HepG2 (cell line): Measurements from ENCODE around the gene VPS13D. TPM values are rescaled to one million over a fixed set of nuclear protein-coding genes. Genes with fewer than 3 reads are reported as not detected.

Source experiments
- ATAC-seq: fragments of 200-7000 bp; cut with Tn5 transposase; 3 replicates; pipeline ENCODE4 v1.9.1; 2020; ENCODE audit warnings: mild to moderate bottlenecking, moderate library complexity
- BruUV-seq: library from RNA; stranded (reverse); fragments of 400-500 nt; replicated peaks from 2 replicates; lab custom pipeline; 2021; lab: Mats Ljungman, UMichigan
- CTCF ChIA-PET: fragments of 300-600 bp; formaldehyde crosslinking; extraction: SDS; loops from one replicate; lab custom pipeline; 2021; ENCODE audit warnings: low total read pairs, inconsistent platforms, low intra/inter-chr PET ratio; lab: Yijun Ruan, JAX
- POLR2A ChIA-PET: fragments of 350-600 bp; sonication (Branson Sonifier 250); formaldehyde crosslinking; loops from one replicate; lab custom pipeline; 2020; ENCODE audit warnings: antibody characterized with exemption, inconsistent platforms; lab: Yijun Ruan, JAX
- DNase-seq: peaks from one replicate; pipeline ENCODE4 v3.0.0-alpha.2; 2015; ENCODE audit warnings: low spot score
- FAIRE-seq: peaks from 3 replicates; lab custom pipeline; 2011; peaks lifted over from hg19 to GRCh38; lab: Jason Lieb, UNC
- H2AFZ ChIP-seq: one replicate; pipeline ENCODE4 v1.6.1; 2011; ENCODE audit warnings: low read length, inconsistent platforms
- H3K27ac ChIP-seq: fragments of 300-600 bp; 3 replicates; pipeline ENCODE4 v1.8.0; 2011; ENCODE audit warnings: mixed run types, mild to moderate bottlenecking, mixed read lengths, low read length, inconsistent platforms; ENCODE audit not compliant: insufficient read depth; ENCODE audit errors: extremely low read length
- H3K27me3 ChIP-seq, 2 experiments: fragments of 200-600 bp in 1 of 2; 2 replicates in 1 of 2; 3 replicates in 1 of 2; pipeline versions ENCODE4 v1.6.0 to v1.8.0; 2011; ENCODE audit warnings: low read length in 2 of 2, mild to moderate bottlenecking in 2 of 2, moderate library complexity in 2 of 2, inconsistent platforms in 1 of 2; ENCODE audit not compliant: insufficient read depth in 2 of 2, control insufficient read depth in 1 of 2
- H3K36me3 ChIP-seq, 2 experiments: fragments of 200-600 bp in 1 of 2; replicated peaks in 1 of 2; 2 replicates in 1 of 2; 3 replicates in 1 of 2; pipeline versions ENCODE4 v1.5.1 to v1.8.0; 2011; ENCODE audit warnings: low read length in 2 of 2, inconsistent platforms in 1 of 2; ENCODE audit not compliant: insufficient read depth in 2 of 2, control insufficient read depth in 1 of 2
- H3K4me1 ChIP-seq: 2 replicates; pipeline ENCODE4 v1.5.1; 2012; ENCODE audit warnings: low read length, inconsistent platforms; ENCODE audit not compliant: insufficient read depth
- H3K4me2 ChIP-seq: 2 replicates; pipeline ENCODE4 v1.6.0; 2011; ENCODE audit warnings: low read depth, low read length, inconsistent platforms
- H3K4me3 ChIP-seq, 3 experiments: fragments of 200-600 bp in 1 of 3; sonication (generic), shearing (Covaris generic) in 1 of 3; replicated peaks in 1 of 3; 2 replicates each; pipeline ENCODE4 v1.5.1; 2011 to 2016; ENCODE audit warnings: low read length in 3 of 3, inconsistent platforms in 2 of 3, low read depth in 2 of 3, mild to moderate bottlenecking in 2 of 3, control low read depth in 1 of 3, mixed read lengths in 1 of 3; ENCODE audit not compliant: insufficient read depth in 1 of 3
- H3K79me2 ChIP-seq: one replicate; pipeline ENCODE4 v1.6.1; 2011; ENCODE audit warnings: low read length, inconsistent platforms; ENCODE audit not compliant: insufficient read depth
- H3K9ac ChIP-seq: 2 replicates; pipeline ENCODE4 v1.6.0; 2011; ENCODE audit warnings: mild to moderate bottlenecking, low read depth, low read length, inconsistent platforms; ENCODE audit not compliant: insufficient read depth
- H3K9me3 ChIP-seq: 2 replicates; pipeline ENCODE4 v1.5.1; 2012; ENCODE audit warnings: mild to moderate bottlenecking, low read length
- H4K20me1 ChIP-seq: 2 replicates; pipeline ENCODE4 v1.6.0; 2011; ENCODE audit warnings: inconsistent platforms, mild to moderate bottlenecking, low read length, moderate library complexity; ENCODE audit not compliant: insufficient read depth
- JUNB ChIP-seq: sonication (generic); formaldehyde crosslinking; IDR thresholded peaks from 2 replicates; pipeline ENCODE4 v1.8.0; 2022; ENCODE audit warnings: missing genetic modification reagents, mild to moderate bottlenecking, borderline replicate concordance
- POLR2A ChIP-seq, 2 experiments: IDR thresholded peaks; 2 replicates each; pipeline ENCODE4 v1.6.1; 2011; ENCODE audit warnings: low read depth in 2 of 2, low read length in 2 of 2, mild to moderate bottlenecking in 1 of 2, moderate library complexity in 1 of 2; ENCODE audit not compliant: insufficient read depth in 1 of 2
- PRDM10 ChIP-seq: sonication (generic); formaldehyde crosslinking; IDR thresholded peaks from 2 replicates; pipeline ENCODE4 v1.4.0; 2020; ENCODE audit warnings: low read depth, missing genetic modification reagents
- U2AF2 ChIP-seq: fragments of 200-400 bp; formaldehyde crosslinking; IDR thresholded peaks from 2 replicates; pipeline ENCODE4 v1.6.1; 2017; ENCODE audit warnings: low read depth, mild to moderate bottlenecking, low read length
- ZHX2 ChIP-seq, 2 experiments: sonication (generic) in 1 of 2; formaldehyde crosslinking in 1 of 2; IDR thresholded peaks; 2 replicates each; pipeline versions ENCODE4 v1.6.1 to v1.9.0; 2014 to 2022; ENCODE audit warnings: antibody characterized with exemption in 1 of 2, borderline replicate concordance in 1 of 2, inconsistent platforms in 1 of 2, low read depth in 1 of 2, missing genetic modification reagents in 1 of 2
- ZNF484 ChIP-seq: sonication (generic); formaldehyde crosslinking; IDR thresholded peaks from 2 replicates; pipeline ENCODE4 v1.5.1; 2020; ENCODE audit warnings: mild to moderate bottlenecking, low read depth, missing genetic modification reagents, borderline replicate concordance
- ZNF570 ChIP-seq: sonication (generic); formaldehyde crosslinking; IDR thresholded peaks from 2 replicates; pipeline ENCODE4 v1.4.0; 2020; ENCODE audit warnings: mild to moderate bottlenecking, missing genetic modification reagents, borderline replicate concordance
- ZNF580 ChIP-seq: IDR thresholded peaks from 2 replicates; pipeline ENCODE4 v1.6.1; 2016; ENCODE audit warnings: low read depth, borderline replicate concordance
- whole genome bisulfite sequencing: methylation state at CpG from one replicate; pipeline ENCODE4 v1.1.6; 2017; ENCODE audit warnings: low lambda C conversion rate; 5-methylcytosine and 5-hydroxymethylcytosine counted together
- in situ Hi-C: cut with HindIII; loops from 2 replicates; pipeline ENCODE4 v1.10.0; 2017; ENCODE audit warnings: low pct_unique_long_range_greater_than_20kb; ENCODE audit not compliant: extremely low pct_ligation_motif_present
- intact Hi-C: fragments of 100-400 bp; cut with micrococcal nuclease; formaldehyde crosslinking; loops from one replicate; pipeline ENCODE4 v1.10.0; 2022; ENCODE audit not compliant: unreplicated experiment
- polyA plus RNA-seq, 8 experiments: library from polyadenylated mRNA; depleted of rRNA in 3 of 8; stranded (reverse) in 7 of 8; unstranded in 1 of 8; fragments of >200 nt; fragmentation: Illumina TruSeq in 4 of 8; extraction: Trizol in 4 of 8; gene quantifications; 2 replicates each; pipeline versions ENCODE4 v1.2.1 to v1.2.3, GENCODE V29; 2011 to 2016; ENCODE audit warnings: low read depth in 4 of 8, missing spikeins in 1 of 8, mixed read lengths in 1 of 8; ENCODE audit not compliant: insufficient read depth in 1 of 8
- total RNA-seq, 5 experiments: library from RNA; depleted of rRNA; stranded (reverse); fragments of >200 nt; fragmentation: Illumina TruSeq; extraction: Trizol; gene quantifications; 2 replicates each; pipeline ENCODE4 v1.2.3, GENCODE V29; 2016; ENCODE audit warnings: low read depth in 1 of 5

The VPS13D gene
- total and polyA plus RNA-seq, 2 of the 13 experiments (the other 11 are each of a cell fraction or from before 2014, with no cell fraction given), result 8.6 to 13.9 TPM

- no peak for TF ChIP-seq PRDM10
These were observed 110.7 kb downstream of the VPS13D start (continued) for GRCh38 chr1:12340544-12340930.

- no peak overlapping the region for H3K27ac ChIP-seq
- intact Hi-C loops, result no loop called here
- TF ChIP-seq ZHX2 (IDR thresholded peaks at IDR 0.05; ENCODE audit: low read depth) (no peak), ZHX2 (CRISPR knock-in tag; IDR thresholded peaks at IDR 0.05; ENCODE audit: borderline replicate concordance) (no peak), ZNF570 (CRISPR knock-in tag) (no peak), ZNF484 (CRISPR knock-in tag) (no peak), POLR2A (IDR thresholded peaks at IDR 0.05; ENCODE audit: insufficient read depth in 1 of 2, low read depth in 2 of 2, low read length in 2 of 2) (no peak), U2AF2 (no peak), JUNB (CRISPR knock-in tag) (no peak), ZNF580 (CRISPR knock-in tag) (no peak)
These were observed 111.8 kb downstream of the VPS13D start for GRCh38 chr1:12341667-12342066.

More at GRCh38 chr1:12341667-12342066, 111.8 kb downstream of the VPS13D start:
- BruUV-seq, result no TSS peak
- H3K27me3 ChIP-seq, result no peaks in the 10 kb centered on the region
- H3K9me3 ChIP-seq, result no peaks in the 10 kb centered on the region
- H3K4me3 ChIP-seq, result no peak overlapping the region
- peaks cover 2 to 6% of the 10 kb centered on the region in 2 experiments; a peak in 4 of 5 replicates for H3K36me3 ChIP-seq
- no peak overlapping the region for H3K9ac ChIP-seq
- WGBS, result 91% methylated on average over 6 of the region's 6 CpGs
- FAIRE-seq, result no peak
- CTCF ChIA-PET, result no interaction called here
- ATAC-seq, result no peak
- H2AFZ ChIP-seq, result no peak overlapping the region
- in situ Hi-C loops, result no loop called here
- no peak overlapping the region for H3K4me2 ChIP-seq
- no peak for DNase-seq
- no peaks in the 10 kb centered on the region for H3K79me2 ChIP-seq
- H3K4me1 ChIP-seq, result peaks cover 49% of the 10 kb centered on the region
- no peaks in the 10 kb centered on the region for H4K20me1 ChIP-seq
- POLR2A ChIA-PET, result interaction anchor here (1.3 to 1.6 kb wide), 2 partner anchors 39 to 277 kb away, joined by 4 to 5 read pairs; no protein-coding TSS in a partner anchor
